Endothelial cell of umbilical vein (primary cell): ENCODE results near the gene TSN. TPM values are rescaled to one million over a fixed set of nuclear protein-coding genes. Genes with fewer than 3 reads are reported as not detected.

Experiments
- BruUV-seq: library from RNA; stranded (reverse); fragments of 400-500 nt; replicated peaks from 2 replicates; lab custom pipeline; 2021; lab: Mats Ljungman, UMichigan
- CTCF ChIA-PET: fragments of 300-600, 350-600 bp; sonication (Branson Sonifier 250); formaldehyde crosslinking; loops from one replicate; lab custom pipeline; 2021; ENCODE audit warnings: antibody characterized with exemption, inconsistent platforms; lab: Charles Lee
- POLR2A ChIA-PET: fragments of 300-600, 350-600 bp; sonication (Branson Sonifier 250); formaldehyde crosslinking; loops from one replicate; lab custom pipeline; 2021; ENCODE audit warnings: antibody characterized with exemption, inconsistent platforms; lab: Charles Lee
- DNase-seq: peaks from one replicate; pipeline ENCODE4 v3.0.0-alpha.2; 2011; ENCODE audit warnings: low read depth, low spot score
- FAIRE-seq: peaks from 2 replicates; lab custom pipeline; 2011; peaks lifted over from hg19 to GRCh38; lab: Jason Lieb, UNC
- H2AFZ ChIP-seq: 2 replicates; pipeline ENCODE4 v1.6.0; 2012; ENCODE audit warnings: low read depth, low read length, control low read depth, inconsistent platforms
- H3K27ac ChIP-seq: 2 replicates; pipeline ENCODE4 v1.5.1; 2011; ENCODE audit warnings: low read depth, mild to moderate bottlenecking, control low read depth, low read length, moderate library complexity; ENCODE audit not compliant: insufficient read depth
- H3K27me3 ChIP-seq, 2 experiments: 2 replicates each; pipeline versions ENCODE4 v1.6.0 to v1.6.1; 2011; ENCODE audit warnings: low read length in 2 of 2, mixed read lengths in 1 of 2; ENCODE audit not compliant: control insufficient read depth in 2 of 2, insufficient read depth in 2 of 2
- H3K36me3 ChIP-seq, 2 experiments: 2 replicates in 1 of 2; 3 replicates in 1 of 2; pipeline ENCODE4 v1.5.1; 2011; ENCODE audit warnings: low read length in 2 of 2, mild to moderate bottlenecking in 1 of 2, moderate library complexity in 1 of 2; ENCODE audit not compliant: control insufficient read depth in 2 of 2, insufficient read depth in 2 of 2; ENCODE audit errors: extremely low read depth in 1 of 2
- H3K4me1 ChIP-seq: 3 replicates; pipeline ENCODE4 v1.5.1; 2011; ENCODE audit warnings: mild to moderate bottlenecking, low read length; ENCODE audit not compliant: control insufficient read depth, insufficient read depth; ENCODE audit errors: extremely low read depth
- H3K4me2 ChIP-seq: 2 replicates; pipeline ENCODE4 v1.6.1; 2011; ENCODE audit warnings: low read length, control low read depth, mixed read lengths; ENCODE audit not compliant: insufficient read depth
- H3K4me3 ChIP-seq, 3 experiments: fragments of 200-600 bp in 1 of 3; sonication (generic), shearing (Covaris generic) in 1 of 3; replicated peaks in 1 of 3; 2 replicates each; pipeline ENCODE4 v1.5.1; 2011 to 2016; ENCODE audit warnings: control low read depth in 3 of 3, low read length in 3 of 3, mild to moderate bottlenecking in 2 of 3, inconsistent platforms in 1 of 3, low read depth in 1 of 3, moderate library complexity in 1 of 3; ENCODE audit not compliant: insufficient read depth in 1 of 3
- H3K79me2 ChIP-seq: 2 replicates; pipeline ENCODE4 v1.6.0; 2012; ENCODE audit warnings: low read length, inconsistent platforms; ENCODE audit not compliant: control insufficient read depth, insufficient read depth
- H3K9ac ChIP-seq: replicated peaks from 2 replicates; pipeline ENCODE3; 2011; ENCODE audit warnings: low read length, control low read depth; ENCODE audit not compliant: insufficient read depth; ENCODE audit errors: extremely low read depth
- H3K9me1 ChIP-seq: replicated peaks from 3 replicates; pipeline ENCODE4 v1.6.0; 2011; ENCODE audit warnings: mild to moderate bottlenecking, low read length; ENCODE audit not compliant: control insufficient read depth, insufficient read depth; ENCODE audit errors: extremely low read depth
- H3K9me3 ChIP-seq: replicated peaks from 2 replicates; pipeline ENCODE4 v1.5.1; 2012; ENCODE audit warnings: low read length, inconsistent platforms; ENCODE audit not compliant: control insufficient read depth, insufficient read depth
- H4K20me1 ChIP-seq: replicated peaks from 2 replicates; pipeline ENCODE3; 2011; ENCODE audit warnings: mild to moderate bottlenecking, low read length; ENCODE audit not compliant: control insufficient read depth, insufficient read depth; ENCODE audit errors: extremely low read depth
- EZH2 ChIP-seq: IDR thresholded peaks from 2 replicates; pipeline ENCODE4 v1.6.1; 2012; ENCODE audit warnings: borderline replicate concordance, low read depth, mild to moderate bottlenecking, moderate library complexity, low read length, inconsistent platforms; ENCODE audit not compliant: severe bottlenecking
- FOS ChIP-seq: IDR thresholded peaks from 2 replicates; pipeline ENCODE4 v1.6.1; 2011; ENCODE audit warnings: mild to moderate bottlenecking, low read length, moderate library complexity, borderline replicate concordance; ENCODE audit not compliant: insufficient read depth
- JUN ChIP-seq: IDR thresholded peaks from 2 replicates; pipeline ENCODE4 v1.6.1; 2011; ENCODE audit warnings: borderline replicate concordance, low read depth; ENCODE audit not compliant: insufficient read length, insufficient read depth
- MYC ChIP-seq: IDR thresholded peaks from one replicate; pipeline ENCODE4 v1.6.1; 2011; ENCODE audit warnings: mild to moderate bottlenecking, low read depth, low read length
- POLR2A ChIP-seq: IDR thresholded peaks from 2 replicates; pipeline ENCODE4 v1.6.1; 2012; ENCODE audit warnings: low read depth, mild to moderate bottlenecking, control low read depth, low read length
- POLR2AphosphoS5 ChIP-seq: IDR thresholded peaks from 2 replicates; pipeline ENCODE4 v1.6.1; 2012; ENCODE audit warnings: low read depth, mild to moderate bottlenecking, control low read depth, low read length, moderate library complexity; ENCODE audit not compliant: insufficient read depth
- dilution Hi-C: fragments of 300-500 bp; cut with MboI; formaldehyde crosslinking; loops from one replicate; pipeline ENCODE4 v1.15.0; 2019; ENCODE audit warnings: low sequenced_read_pairs; ENCODE audit not compliant: extremely low pct_ligation_motif_present
- intact Hi-C: fragments of 100-400 bp; cut with micrococcal nuclease; formaldehyde crosslinking; loops from one replicate; pipeline ENCODE4 v1.10.0; 2022
- polyA plus RNA-seq, 4 experiments: library from polyadenylated mRNA; depleted of rRNA in 3 of 4; stranded (reverse) in 3 of 4; unstranded in 1 of 4; fragments of >200 nt; gene quantifications; 2 replicates each; pipeline versions ENCODE4 v1.2.1 to v1.2.3, GENCODE V29; 2011 to 2012; ENCODE audit warnings: missing spikeins in 1 of 4
- total RNA-seq: library from RNA; stranded (reverse); gene quantifications from 2 replicates; pipeline ENCODE4 v1.2.3, GENCODE V29; 2021
- TF ChIP-seq, protein P1 (sequence below): IDR thresholded peaks from 2 replicates; pipeline ENCODE4 v1.6.1; 2011; ENCODE audit not compliant: insufficient read depth, insufficient read length

The TSN gene
- total and polyA plus RNA-seq, 2 donors (not counting 3 experiments of a cell fraction or from before 2014, with no cell fraction given): 33.2 to 76.1 TPM

- no peak overlapping the region for H3K9ac ChIP-seq
- TF ChIP-seq POLR2A (no peak), POLR2AphosphoS5 (no peak), JUN (no peak), MYC (no peak), FOS (no peak)
- TF ChIP-seq, protein P1, sequence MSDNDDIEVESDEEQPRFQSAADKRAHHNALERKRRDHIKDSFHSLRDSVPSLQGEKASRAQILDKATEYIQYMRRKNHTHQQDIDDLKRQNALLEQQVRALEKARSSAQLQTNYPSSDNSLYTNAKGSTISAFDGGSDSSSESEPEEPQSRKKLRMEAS: no peak
- H3K9me1 ChIP-seq: no peaks in the 10 kb centered on the region
- no peak for DNase-seq
- no peak for FAIRE-seq
- no peaks in the 10 kb centered on the region for H4K20me1 ChIP-seq
- H3K4me3 ChIP-seq: no peak overlapping the region
- no peaks in the 10 kb centered on the region for H3K4me1 ChIP-seq
- no peaks in the 10 kb centered on the region for H3K9me3 ChIP-seq
- no TSS peak for BruUV-seq
- H3K36me3 ChIP-seq: no peaks in the 10 kb centered on the region
- H3K27me3 ChIP-seq: peaks cover 1 to 2% of the 10 kb centered on the region in 2 experiments
- no peak overlapping the region for H3K27ac ChIP-seq
- ChIA-PET CTCF (no interaction called here), POLR2A (no interaction called here)
- intact Hi-C loops: no loop called here
- H2AFZ ChIP-seq: no peak overlapping the region
- H3K79me2 ChIP-seq: no peaks in the 10 kb centered on the region
- dilution Hi-C loops: no loop called here
- H3K4me2 ChIP-seq: no peak overlapping the region
Observed at GRCh38 chr2:121794233-121794632, 38.8 kb downstream of the TSN start.

DNA sequence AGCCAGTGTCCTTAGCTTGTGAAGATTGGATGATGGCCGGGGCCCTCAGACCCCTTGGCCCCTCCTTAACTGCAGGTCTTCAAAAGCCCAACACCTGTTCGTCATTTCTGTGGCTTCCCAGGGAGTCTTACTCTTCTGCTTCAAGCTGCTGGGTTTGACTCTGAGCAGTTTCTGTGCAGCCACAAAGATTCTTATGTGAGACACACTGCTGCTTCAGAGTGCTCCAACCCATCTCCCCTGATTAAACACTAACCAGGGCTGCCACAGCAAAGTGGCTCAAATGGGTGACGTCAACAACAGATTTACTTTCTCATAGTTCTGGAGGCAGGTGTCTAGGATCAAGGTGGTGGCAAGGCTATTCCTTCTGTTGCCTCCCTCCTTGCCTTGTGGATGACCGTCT, 40.8 kb downstream of the TSN start:
- no peak for FAIRE-seq
- H3K9ac ChIP-seq: no peak overlapping the region
- ChIA-PET CTCF (no interaction called here), POLR2A (no interaction called here)
- H3K4me2 ChIP-seq: no peak overlapping the region
- H3K79me2 ChIP-seq: no peaks in the 10 kb centered on the region
- dilution Hi-C loops (no loop called here), intact Hi-C loops (no loop called here)
- no TSS peak for BruUV-seq
- H3K9me3 ChIP-seq: no peaks in the 10 kb centered on the region
- no peaks in the 10 kb centered on the region for H3K9me1 ChIP-seq
- H3K4me3 ChIP-seq: no peak overlapping the region
- H3K36me3 ChIP-seq: no peaks in the 10 kb centered on the region
- no peaks in the 10 kb centered on the region for H4K20me1 ChIP-seq
- no peak overlapping the region for H2AFZ ChIP-seq
- TF ChIP-seq EZH2 (no peak), FOS (no peak), POLR2A (no peak), JUN (no peak)
- no peaks in the 10 kb centered on the region for H3K4me1 ChIP-seq
- DNase-seq: no peak
- H3K27ac ChIP-seq: no peak overlapping the region
- no peaks in the 10 kb centered on the region for H3K27me3 ChIP-seq
